Ovary (tissue), 9 donors: ENCODE results near the gene PHACTR3. TPM values are rescaled to one million over a fixed set of nuclear protein-coding genes. Genes with fewer than 3 reads are reported as not detected.

Experiments used
- DNase-seq, 5 donors: peaks; one replicate each; pipeline ENCODE4 v3.0.0-alpha.2; 2019 to 2020
- H3K27ac ChIP-seq, 2 donors: fragments of 200-600 bp; one replicate each; pipeline versions ENCODE4 v1.5.1 to v1.8.0; 2019 to 2022
- H3K27me3 ChIP-seq: fragments of 200-600 bp; one replicate; pipeline ENCODE4 v1.8.0; 2022
- H3K36me3 ChIP-seq: fragments of 200-600 bp; sonication (generic); one replicate; pipeline ENCODE4 v1.5.1; 2019
- H3K4me1 ChIP-seq: one replicate; pipeline ENCODE4 v1.8.1; 2013; ENCODE audit warnings: mild to moderate bottlenecking, moderate library complexity; ENCODE audit not compliant: insufficient read depth
- H3K4me3 ChIP-seq: fragments of 200-600 bp; sonication (generic); one replicate; pipeline ENCODE4 v1.5.1; 2017
- H3K9me3 ChIP-seq, 2 donors: fragments of 200-600 bp in 1 of 2; sonication (generic) in 1 of 2; one replicate each; pipeline versions ENCODE4 v1.5.1 to v1.8.1; 2013 to 2019; ENCODE audit warnings: mild to moderate bottlenecking in 1 of 2, moderate library complexity in 1 of 2
- EP300 ChIP-seq: sonication (generic); formaldehyde crosslinking; IDR thresholded peaks from one replicate; pipeline ENCODE4 v1.6.1; 2017; ENCODE audit warnings: antibody characterized with exemption
- POLR2A ChIP-seq: fragments of 450-650 bp; IDR thresholded peaks from one replicate; pipeline ENCODE4 v1.6.1; 2017; ENCODE audit warnings: antibody characterized with exemption, mild to moderate bottlenecking, moderate library complexity
- WGBS, 3 donors: extraction: QIAGEN DNeasy Blood & Tissue Kit in 1 of 3; methylation state at CpG; one replicate each; pipeline versions ENCODE4 v1.1.5 to v1.1.7; 2013 to 2017; 5-methylcytosine and 5-hydroxymethylcytosine counted together
- intact Hi-C, 4 donors: fragments of 100-400 bp; cut with DNase I; formaldehyde crosslinking; loops; one replicate each; pipeline versions ENCODE4 v1.11.0 to v1.15.1; 2022 to 2023
- polyA plus RNA-seq, 2 donors: library from polyadenylated mRNA; stranded (reverse); fragments of 200-250 nt in 1 of 2; fragments of 350-450 nt in 1 of 2; fragmentation: Illumina TruSeq in 1 of 2; extraction: RNeasy Lipid Tissue Mini Kit (QIAGEN cat#74804) in 1 of 2; gene quantifications; one replicate each; pipeline ENCODE4 v1.2.3, GENCODE V29; 2013 to 2014
- total RNA-seq, 7 donors: library from RNA; depleted of rRNA in 2 of 7; stranded (reverse); fragments of >200 nt in 2 of 7; fragmentation: NEBNext Ultra II Directional in 3 of 7; extraction: Animal tissue kit (Norgen Biotek cat#: 25700) in 3 of 7; gene quantifications; one replicate each; pipeline versions ENCODE4 v1.1.0 to v1.2.4, GENCODE V29; 2016 to 2023
- TF ChIP-seq, protein P1 (sequence below), 3 donors: fragments of 450-650 bp in 2 of 3; fragments of 200-600 bp in 1 of 3; IDR thresholded peaks; one replicate each; pipeline versions ENCODE4 v1.5.1 to v1.8.0; 2016 to 2022; ENCODE audit warnings: antibody characterized with exemption in 3 of 3, mild to moderate bottlenecking in 1 of 3
- donor health status: DM: no; HTN: no; CAD: no; lungs with moderate emphysema.
- donor health status: DM: no; HTN: no; CAD: no.
- donor health status: Bipolar disorder and iron deficiency.
- donor health status: DM: yes; HTN: yes; CAD: no.
- donor health status: DM: no; HTN: no; CAD: no.
- donor health status: DM: yes; HTN: yes; CAD: no.

Gene PHACTR3
- total and polyA plus RNA-seq, 9 donors = 5.7 to 19.0 (median 9.1) TPM

DNA sequence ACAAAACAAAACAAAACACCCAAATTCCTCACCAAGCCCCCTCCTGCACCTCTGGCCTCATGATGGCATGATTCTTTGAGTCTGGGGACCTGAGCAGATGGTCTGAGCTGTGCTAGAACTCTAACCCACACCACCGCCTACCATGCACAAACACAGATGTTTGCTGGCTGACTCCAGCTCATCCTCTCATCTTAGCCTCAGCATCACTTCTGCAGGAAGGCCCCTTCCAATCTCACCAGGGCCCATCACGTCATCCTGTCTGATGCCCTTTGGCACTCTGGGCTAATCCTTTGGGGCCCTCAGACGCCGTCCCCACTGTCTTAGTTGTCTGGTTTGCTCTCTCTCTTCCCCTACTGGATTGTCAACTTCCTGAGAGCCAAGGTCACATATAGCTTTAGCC is 85.8 kb downstream of the PHACTR3 start:
- DNase-seq = no peak
- TF ChIP-seq EP300 (no peak), POLR2A (no peak)
- TF ChIP-seq, protein P1, sequence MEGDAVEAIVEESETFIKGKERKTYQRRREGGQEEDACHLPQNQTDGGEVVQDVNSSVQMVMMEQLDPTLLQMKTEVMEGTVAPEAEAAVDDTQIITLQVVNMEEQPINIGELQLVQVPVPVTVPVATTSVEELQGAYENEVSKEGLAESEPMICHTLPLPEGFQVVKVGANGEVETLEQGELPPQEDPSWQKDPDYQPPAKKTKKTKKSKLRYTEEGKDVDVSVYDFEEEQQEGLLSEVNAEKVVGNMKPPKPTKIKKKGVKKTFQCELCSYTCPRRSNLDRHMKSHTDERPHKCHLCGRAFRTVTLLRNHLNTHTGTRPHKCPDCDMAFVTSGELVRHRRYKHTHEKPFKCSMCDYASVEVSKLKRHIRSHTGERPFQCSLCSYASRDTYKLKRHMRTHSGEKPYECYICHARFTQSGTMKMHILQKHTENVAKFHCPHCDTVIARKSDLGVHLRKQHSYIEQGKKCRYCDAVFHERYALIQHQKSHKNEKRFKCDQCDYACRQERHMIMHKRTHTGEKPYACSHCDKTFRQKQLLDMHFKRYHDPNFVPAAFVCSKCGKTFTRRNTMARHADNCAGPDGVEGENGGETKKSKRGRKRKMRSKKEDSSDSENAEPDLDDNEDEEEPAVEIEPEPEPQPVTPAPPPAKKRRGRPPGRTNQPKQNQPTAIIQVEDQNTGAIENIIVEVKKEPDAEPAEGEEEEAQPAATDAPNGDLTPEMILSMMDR (IDR thresholded peaks at IDR 0.05) = no peak
- H3K9me3 ChIP-seq = no peaks in the 10 kb centered on the region
- intact Hi-C loops = no loop called here
- H3K27me3 ChIP-seq = no peaks in the 10 kb centered on the region
- H3K27ac ChIP-seq = no peak overlapping the region
- 82 to 94% (median 93%) methylated on average over 4 of the region's 4 CpGs for WGBS, 3 donors
- H3K4me3 ChIP-seq = no peak overlapping the region
- H3K36me3 ChIP-seq = no peaks in the 10 kb centered on the region
- peaks cover 6% of the 10 kb centered on the region for H3K4me1 ChIP-seq

DNA sequence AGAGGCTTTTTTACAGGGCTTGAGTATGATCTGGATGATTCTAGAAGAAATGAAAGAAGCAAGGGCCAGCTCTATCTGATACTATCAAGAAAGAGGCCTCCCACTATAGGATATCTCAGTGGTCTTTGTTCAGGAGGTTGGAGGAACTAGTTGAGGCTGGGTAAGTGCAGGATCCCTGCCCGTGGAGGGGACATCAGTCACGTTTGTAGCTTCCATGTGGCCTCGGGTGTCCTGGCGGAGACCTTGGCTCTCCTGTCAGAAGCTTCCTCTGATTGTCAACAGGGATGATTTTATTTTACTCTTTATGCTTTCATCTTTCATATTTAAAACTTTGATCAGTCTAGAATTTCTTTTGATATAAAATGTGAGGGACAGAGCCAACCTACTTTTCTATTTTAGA is 86.6 kb downstream of the PHACTR3 start:
- Histone ChIP-seq H3K4me3 (no peak overlapping the region), H3K9me3 (no peaks in the 10 kb centered on the region), H3K4me1 (peaks cover 6% of the 10 kb centered on the region), H3K27me3 (no peaks in the 10 kb centered on the region), H3K27ac (no peak overlapping the region), H3K36me3 (no peaks in the 10 kb centered on the region)
- 83 to 91% (median 90%) methylated on average over 4 of the region's 4 CpGs for WGBS, 3 donors
- intact Hi-C loops = no loop called here
- TF ChIP-seq, protein P1 (IDR thresholded peaks at IDR 0.05) = no peak
- TF ChIP-seq POLR2A = no peak
- TF ChIP-seq EP300 = no peak
- DNase-seq = no peak

DNA sequence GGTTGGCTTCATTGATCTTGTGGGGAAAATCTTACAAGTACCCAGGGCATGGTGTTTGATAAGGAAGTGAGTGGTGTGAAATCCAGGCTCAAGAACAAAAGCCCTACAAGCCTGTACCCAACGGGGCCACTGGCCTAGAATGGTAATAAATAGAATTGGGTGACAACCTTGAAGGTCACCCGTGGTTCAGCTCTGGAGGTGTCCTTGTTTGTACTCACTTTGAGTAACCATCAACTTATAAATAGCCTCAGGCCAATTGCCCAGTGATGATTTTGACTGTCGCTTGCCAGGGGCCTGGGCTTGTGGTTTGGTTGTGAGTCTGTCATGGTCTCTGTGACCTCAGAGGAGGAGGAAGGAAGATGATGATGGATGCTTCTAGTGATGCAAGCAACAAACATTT is 87.8 kb downstream of the PHACTR3 start:
- intact Hi-C loops = no loop called here
- WGBS, 3 donors = 80 to 88% (median 83%) methylated on average over 3 of the region's 3 CpGs

DNA sequence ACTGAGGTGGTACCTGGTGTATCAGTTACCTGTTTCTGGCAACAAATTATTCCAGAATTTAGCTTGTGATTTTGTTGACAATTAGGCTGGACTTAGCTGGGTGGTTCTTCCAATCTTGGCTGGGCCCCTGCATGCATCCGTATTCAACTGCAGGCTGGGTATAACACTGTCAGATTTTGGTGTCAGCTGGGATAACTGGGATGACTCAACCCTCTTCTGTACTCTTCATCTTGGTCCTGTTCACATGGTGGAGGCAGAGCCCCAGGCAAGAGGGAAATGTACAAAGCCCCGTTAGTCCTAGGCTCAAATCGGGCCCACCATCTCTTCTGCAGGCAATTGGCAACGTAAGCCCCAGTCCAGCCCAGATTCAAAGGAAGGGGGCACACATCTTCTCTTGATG is 89.2 kb downstream of the PHACTR3 start:
- Histone ChIP-seq H3K4me1 (peaks cover 6% of the 10 kb centered on the region), H3K9me3 (no peaks in the 10 kb centered on the region), H3K36me3 (no peaks in the 10 kb centered on the region), H3K27ac (no peak overlapping the region), H3K4me3 (no peak overlapping the region), H3K27me3 (no peaks in the 10 kb centered on the region)
- no peak for DNase-seq
- TF ChIP-seq POLR2A (no peak), EP300 (no peak)
- TF ChIP-seq, protein P1 (IDR thresholded peaks at IDR 0.05) = no peak
- intact Hi-C loops = no loop called here
- 92 to 96% (median 95%) methylated on average over 4 of the region's 4 CpGs for WGBS, 3 donors

More for the DNA sequence above, 87.8 kb downstream of the PHACTR3 start:
- Histone ChIP-seq H3K27ac (no peak overlapping the region), H3K9me3 (no peaks in the 10 kb centered on the region), H3K36me3 (no peaks in the 10 kb centered on the region), H3K27me3 (no peaks in the 10 kb centered on the region), H3K4me3 (no peak overlapping the region), H3K4me1 (peaks cover 6% of the 10 kb centered on the region)
- no peak for TF ChIP-seq POLR2A
- TF ChIP-seq, protein P1 (IDR thresholded peaks at IDR 0.05) = no peak
- TF ChIP-seq EP300 = no peak
- DNase-seq = no peak
